SU-DHL-6 (cell line): ENCODE data around the gene COL6A2.

Experiments used
- CTCF ChIP-seq: fragments of 200-600 bp; sonication (generic); IDR thresholded peaks from one replicate; pipeline ENCODE4 v1.5.1; 2017; ENCODE audit warnings: antibody characterized with exemption, mild to moderate bottlenecking, low read length, moderate library complexity; ENCODE audit not compliant: insufficient read depth, poor library complexity, severe bottlenecking
- EZH2phosphoT487 ChIP-seq: fragments of 200-600 bp; sonication (generic), shearing (Covaris generic); conservative IDR thresholded peaks from 2 replicates; pipeline ENCODE4 v1.6.1; 2018; ENCODE audit warnings: mild to moderate bottlenecking, antibody characterized with exemption, low read length, moderate library complexity, mixed read lengths

GRCh38 chr21:46171996-46172862 is 74.3 kb downstream of the COL6A2 start:
- TF ChIP-seq EZH2phosphoT487, result no peak
- no peak for TF ChIP-seq CTCF
